CD4-positive, alpha-beta T cell treated with Interleukin-15 for 4 hours (primary cell): ENCODE results near the gene CLEC4D.
"Not testable (repeated sequence)": the region's sequence is repeated elsewhere in the genome, so short reads cannot be mapped to it uniquely, and the experiment has no call there.

Experiments used
- DNase-seq: peaks from one replicate; pipeline ENCODE4 v3.0.0-alpha.2; 2020; ENCODE audit warnings: low spot score

CLEC4D gene

GRCh38 chr12:8532045-8532444, 18.7 kb downstream of the CLEC4D start:
- no peak for DNase-seq

GRCh38 chr12:8537820-8538219, 24.5 kb downstream of the CLEC4D start:
- DNase-seq = not testable (repeated sequence)

- not testable (repeated sequence) for DNase-seq
Observed at GRCh38 chr12:8540831-8541230, 27.5 kb downstream of the CLEC4D start, which contains the start of gene CLEC4E. TSS of gene CLEC4E (minus strand) at chr12:8540905. CDS start at chr12:8540797, 108 bp downstream.

- DNase-seq = no peak
Observed at GRCh38 chr12:8541562-8541961, 28.3 kb downstream of the CLEC4D start.

- DNase-seq = peak; percentile 76
Observed at GRCh38 chr12:8544295-8544694, 31.0 kb downstream of the CLEC4D start.

GRCh38 chr12:8546591-8546990, 33.3 kb downstream of the CLEC4D start:
- no peak for DNase-seq

- no peak for DNase-seq
Observed at GRCh38 chr12:8547645-8548044, 34.3 kb downstream of the CLEC4D start.

- DNase-seq = no peak
Observed at GRCh38 chr12:8548192-8548591, 34.9 kb downstream of the CLEC4D start.

GRCh38 chr12:8549381-8549780, 36.1 kb downstream of the CLEC4D start:
- no peak for DNase-seq

- DNase-seq = no peak
Observed at GRCh38 chr12:8553088-8553627, 39.9 kb downstream of the CLEC4D start.

GRCh38 chr12:8554451-8555195, 41.3 kb downstream of the CLEC4D start:
- no peak for DNase-seq

- DNase-seq = no peak
Observed at GRCh38 chr12:8556531-8557097, 43.3 kb downstream of the CLEC4D start.

GRCh38 chr12:8559676-8560075, 46.4 kb downstream of the CLEC4D start:
- DNase-seq = no peak

GRCh38 chr12:8561011-8561410, 47.7 kb downstream of the CLEC4D start:
- DNase-seq = no peak

- no peak for DNase-seq
Observed at GRCh38 chr12:8562310-8562709, 49.0 kb downstream of the CLEC4D start.

- no peak for DNase-seq
Observed at GRCh38 chr12:8563356-8563755, 50.1 kb downstream of the CLEC4D start.

GRCh38 chr12:8564656-8565055, 51.4 kb downstream of the CLEC4D start:
- no peak for DNase-seq

GRCh38 chr12:8566052-8566451, 52.7 kb downstream of the CLEC4D start:
- not testable (repeated sequence) for DNase-seq

- no peak for DNase-seq
Observed at GRCh38 chr12:8566525-8566924, 53.2 kb downstream of the CLEC4D start.
